GM06990 (cell line): ENCODE measurements around the gene SCG5.

ENCODE experiments used
- DNase-seq: peaks from one replicate; pipeline ENCODE4 v3.0.0-alpha.2; 2011; ENCODE audit not compliant: insufficient read length; ENCODE audit errors: extremely low read depth
- H3K27me3 ChIP-seq: replicated peaks from 2 replicates; pipeline ENCODE4 v1.6.0; 2011; ENCODE audit warnings: low read length; ENCODE audit not compliant: control insufficient read depth, insufficient read depth
- H3K36me3 ChIP-seq: 2 replicates; pipeline ENCODE4 v1.5.1; 2011; ENCODE audit warnings: low read length; ENCODE audit not compliant: control insufficient read depth, insufficient read depth
- H3K4me3 ChIP-seq: replicated peaks from 2 replicates; pipeline ENCODE4 v1.5.1; 2011; ENCODE audit warnings: low read depth, mild to moderate bottlenecking, control low read depth, low read length
- TF ChIP-seq, protein P1 (sequence below): IDR thresholded peaks from 2 replicates; pipeline ENCODE4 v1.5.1; 2011; ENCODE audit warnings: low read length, control low read depth, mild to moderate bottlenecking, inconsistent platforms; ENCODE audit not compliant: insufficient read depth, poor library complexity, severe bottlenecking

The SCG5 gene

DNA sequence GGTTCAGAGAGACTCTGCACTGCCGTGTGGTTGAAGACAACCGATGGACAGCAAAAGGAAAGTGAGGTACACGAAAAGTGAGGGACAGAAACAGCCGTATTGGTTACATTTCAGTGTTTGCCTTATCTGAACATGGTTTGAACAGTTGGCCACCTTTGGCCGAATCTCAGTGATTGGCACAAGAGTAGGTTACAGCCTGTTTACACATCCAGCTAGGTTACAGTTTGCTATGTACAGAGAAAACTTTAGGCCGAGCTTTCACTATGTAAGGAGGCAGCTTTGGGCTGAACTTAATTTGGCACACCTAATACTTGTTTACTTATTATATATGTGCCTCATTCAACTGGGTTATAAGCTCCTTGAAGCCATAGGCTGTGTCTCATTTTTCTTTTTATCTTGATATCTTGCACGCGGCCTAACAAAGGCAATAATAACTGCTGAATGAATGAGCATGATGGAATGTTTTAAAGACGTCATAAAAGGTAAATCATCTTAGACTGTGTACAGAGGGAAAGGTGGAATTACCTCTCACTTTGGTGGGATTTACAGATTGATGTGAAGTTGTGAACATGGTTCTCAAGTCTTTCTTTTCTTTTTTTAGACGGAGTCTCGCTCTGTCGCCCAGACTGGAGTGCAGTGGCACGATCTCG lies 59.1 kb downstream of the SCG5 start:
- H3K27me3 ChIP-seq = no peaks in the 10 kb centered on the region
- no peak overlapping the region for H3K4me3 ChIP-seq
- DNase-seq = no peak
- H3K36me3 ChIP-seq = no peaks in the 10 kb centered on the region
- TF ChIP-seq, protein P1, sequence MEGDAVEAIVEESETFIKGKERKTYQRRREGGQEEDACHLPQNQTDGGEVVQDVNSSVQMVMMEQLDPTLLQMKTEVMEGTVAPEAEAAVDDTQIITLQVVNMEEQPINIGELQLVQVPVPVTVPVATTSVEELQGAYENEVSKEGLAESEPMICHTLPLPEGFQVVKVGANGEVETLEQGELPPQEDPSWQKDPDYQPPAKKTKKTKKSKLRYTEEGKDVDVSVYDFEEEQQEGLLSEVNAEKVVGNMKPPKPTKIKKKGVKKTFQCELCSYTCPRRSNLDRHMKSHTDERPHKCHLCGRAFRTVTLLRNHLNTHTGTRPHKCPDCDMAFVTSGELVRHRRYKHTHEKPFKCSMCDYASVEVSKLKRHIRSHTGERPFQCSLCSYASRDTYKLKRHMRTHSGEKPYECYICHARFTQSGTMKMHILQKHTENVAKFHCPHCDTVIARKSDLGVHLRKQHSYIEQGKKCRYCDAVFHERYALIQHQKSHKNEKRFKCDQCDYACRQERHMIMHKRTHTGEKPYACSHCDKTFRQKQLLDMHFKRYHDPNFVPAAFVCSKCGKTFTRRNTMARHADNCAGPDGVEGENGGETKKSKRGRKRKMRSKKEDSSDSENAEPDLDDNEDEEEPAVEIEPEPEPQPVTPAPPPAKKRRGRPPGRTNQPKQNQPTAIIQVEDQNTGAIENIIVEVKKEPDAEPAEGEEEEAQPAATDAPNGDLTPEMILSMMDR = no peak

DNA sequence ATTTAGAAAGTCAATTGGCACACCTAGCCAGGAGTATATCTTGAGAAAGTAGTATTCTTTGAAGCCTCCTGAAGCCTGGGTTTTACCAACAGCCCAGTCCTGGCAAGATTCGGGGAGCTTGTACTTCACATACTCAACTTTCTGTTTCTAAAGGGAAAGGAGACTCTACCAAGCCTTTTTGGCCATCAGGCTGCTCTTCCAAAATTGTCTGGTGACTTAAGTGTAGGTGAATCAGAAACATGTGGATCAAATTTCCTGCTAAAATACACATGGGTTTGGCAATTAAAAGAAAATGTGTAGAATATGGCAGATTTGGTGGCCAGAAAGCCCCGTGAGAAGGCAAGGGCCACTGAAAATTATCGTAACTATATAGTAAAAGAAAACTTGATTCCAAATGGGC lies 60.4 kb downstream of the SCG5 start:
- no peak for DNase-seq
- Histone ChIP-seq H3K4me3 (no peak overlapping the region), H3K36me3 (no peaks in the 10 kb centered on the region), H3K27me3 (no peaks in the 10 kb centered on the region)
- TF ChIP-seq, protein P1 = no peak

DNA sequence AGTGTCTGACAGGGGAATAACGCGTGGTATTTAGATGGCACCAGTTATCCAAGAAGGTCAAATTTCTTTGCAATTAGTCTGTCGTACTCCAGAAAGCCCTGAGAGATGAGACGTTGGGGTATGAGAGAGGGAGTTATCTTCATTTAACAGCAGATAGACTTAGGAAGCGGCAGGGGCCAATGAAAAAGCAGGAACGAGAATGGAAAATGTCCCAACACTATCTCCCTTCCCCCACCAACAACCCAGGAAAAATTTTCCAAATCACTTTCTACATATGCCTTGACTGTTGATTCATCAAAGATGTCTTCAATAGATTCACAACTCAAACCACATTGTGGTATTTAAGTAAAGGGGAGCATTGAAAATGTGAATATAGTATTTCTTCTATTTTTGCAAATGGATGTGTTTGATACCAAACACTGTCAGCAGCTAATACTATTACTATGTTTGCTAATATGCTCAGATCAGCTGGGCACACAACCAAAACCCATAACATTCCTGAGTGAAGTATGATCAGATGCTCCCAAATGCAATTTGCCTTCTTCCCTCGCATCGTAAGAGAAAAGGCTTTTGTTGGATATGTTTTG lies 63.0 kb downstream of the SCG5 start:
- DNase-seq = no peak
- Histone ChIP-seq H3K36me3 (no peaks in the 10 kb centered on the region), H3K4me3 (no peak overlapping the region), H3K27me3 (peaks cover 2% of the 10 kb centered on the region)
- TF ChIP-seq, protein P1 = no peak

DNA sequence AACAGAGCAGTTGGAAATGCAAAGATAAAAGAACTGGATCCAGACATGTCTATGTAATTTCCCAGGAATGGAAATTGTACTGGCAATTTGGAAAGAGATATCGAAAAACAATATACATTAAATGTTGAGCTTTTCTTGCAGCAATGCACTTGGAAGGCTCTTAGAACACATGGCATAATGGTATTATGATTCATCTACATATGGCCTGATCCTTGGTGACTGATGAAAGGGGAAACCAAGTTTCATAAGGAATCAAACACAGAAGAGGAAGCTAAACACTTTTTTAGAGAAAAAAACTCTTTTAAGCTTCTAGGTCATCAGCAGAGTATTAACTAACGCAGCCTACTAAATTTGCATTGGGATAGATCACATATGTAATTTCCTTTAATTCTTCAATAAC lies 63.9 kb downstream of the SCG5 start:
- Histone ChIP-seq H3K36me3 (no peaks in the 10 kb centered on the region), H3K27me3 (peaks cover 2% of the 10 kb centered on the region), H3K4me3 (no peak overlapping the region)
- DNase-seq = no peak
- TF ChIP-seq, protein P1 = no peak

DNA sequence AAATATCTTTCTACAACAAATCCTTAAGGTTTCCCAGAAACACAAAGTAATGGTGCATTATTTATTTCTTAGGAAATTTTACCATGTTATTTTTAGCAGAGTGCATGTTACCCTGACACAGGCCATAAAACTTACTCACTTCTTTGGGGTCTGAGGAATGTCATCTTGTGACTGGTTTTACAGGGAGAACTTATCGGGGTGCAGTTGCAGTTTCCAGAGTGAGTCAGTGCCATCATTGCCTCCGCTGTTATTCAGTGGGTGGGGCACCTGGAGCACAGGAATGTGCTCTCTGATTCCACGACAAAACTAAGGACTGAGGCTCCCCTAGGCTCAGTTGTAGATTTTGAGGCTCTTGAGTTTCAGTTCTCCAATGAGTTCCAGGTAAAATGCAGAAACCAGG lies 65.2 kb downstream of the SCG5 start:
- Histone ChIP-seq H3K27me3 (peaks cover 2% of the 10 kb centered on the region), H3K36me3 (no peaks in the 10 kb centered on the region), H3K4me3 (no peak overlapping the region)
- TF ChIP-seq, protein P1 = no peak
- DNase-seq = no peak
